NCI-H2081 (cell line): ENCODE measurements around the gene KISS1.
"Not testable (repeated sequence)": the region's sequence is repeated elsewhere in the genome, so short reads cannot be mapped to it uniquely, and the experiment has no call there.

Source experiments
- DNase-seq, 2 experiments: peaks; one replicate each; lab custom pipeline; 2025; lab: John Stamatoyannopoulos, UW

KISS1 gene

DNA sequence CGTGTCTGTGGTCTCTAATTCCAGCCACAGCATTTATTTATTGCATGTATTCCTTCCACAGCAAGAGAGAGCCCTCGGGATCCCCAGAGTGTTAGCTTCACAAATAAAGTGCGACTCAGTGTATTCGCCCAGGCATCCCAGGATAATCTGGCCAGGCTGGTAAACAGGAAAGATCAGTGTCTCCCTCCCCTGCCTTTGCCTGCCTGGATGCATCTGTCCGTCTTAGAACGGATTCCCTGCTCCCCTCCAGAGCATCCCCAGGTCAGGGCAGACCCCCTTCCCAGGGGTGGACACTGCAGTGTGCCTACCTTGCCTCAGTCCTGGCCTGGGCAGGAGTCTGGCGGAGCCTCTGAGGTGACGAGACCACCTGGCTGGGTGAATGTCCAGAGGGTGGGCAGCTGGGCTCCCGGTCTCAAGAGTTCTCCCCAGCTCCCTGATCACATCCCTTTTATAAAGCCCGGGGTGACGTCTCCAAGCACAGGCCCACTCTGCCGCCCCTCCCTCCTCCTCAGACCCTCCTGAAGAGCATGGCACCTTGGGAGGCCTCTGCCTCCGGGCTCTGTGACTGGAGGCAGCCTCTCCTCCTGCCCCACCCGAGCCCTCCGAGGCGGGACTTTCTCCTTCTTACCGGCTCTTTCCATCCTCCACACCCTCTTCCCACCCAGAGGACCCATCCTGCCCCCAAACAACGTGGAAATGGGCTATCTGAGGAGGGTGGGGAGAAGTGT lies at the start of gene KISS1:
KISS1 (minus strand) TSS at position 424 of the 728 bp plus-strand sequence. CDS start 3,615 bp downstream, outside the sequence.
- no peak for DNase-seq

DNA sequence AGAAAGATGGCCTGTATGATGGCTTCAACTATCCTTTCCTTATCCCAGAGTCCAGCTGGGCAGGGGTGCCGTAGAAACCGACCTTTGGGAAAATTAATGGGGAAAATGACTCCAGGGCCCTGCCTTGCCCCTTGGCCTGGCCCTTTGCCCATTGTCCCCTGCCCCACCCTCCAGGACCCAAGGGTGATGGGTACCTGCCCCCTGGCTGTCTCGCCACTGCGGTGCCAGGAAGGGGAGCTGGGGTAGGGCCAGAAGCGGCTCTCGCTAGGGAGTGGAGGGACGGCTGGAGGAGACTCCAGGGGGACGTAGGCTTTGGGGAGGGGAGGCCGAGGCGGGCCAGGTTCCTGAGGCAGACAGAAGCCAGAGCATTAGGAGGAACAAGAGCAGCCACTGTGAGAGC lies 46.6 kb upstream of the KISS1 start:
- no peak for DNase-seq

GRCh38 chr1:204241914-204242313 lies 45.6 kb upstream of the KISS1 start:
- DNase-seq = no peak

DNA sequence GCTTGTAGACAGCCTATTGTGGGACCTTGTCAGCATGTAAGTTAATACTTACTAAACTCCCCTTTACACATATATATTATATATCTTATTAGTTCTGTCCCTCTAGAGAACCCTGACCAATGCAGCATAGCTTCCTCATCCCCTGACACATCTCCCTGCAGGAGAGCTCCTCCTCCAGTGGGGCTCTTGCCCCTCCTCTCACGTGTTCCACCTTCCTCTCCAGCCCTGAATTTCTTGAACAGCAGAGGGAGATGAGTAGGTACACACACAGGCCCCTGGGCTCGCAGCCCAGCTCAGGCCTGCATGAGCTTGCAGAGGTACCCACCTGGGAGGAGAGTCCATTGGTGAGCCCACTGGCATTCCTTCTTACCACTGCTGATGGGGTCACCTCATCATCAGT lies 44.8 kb upstream of the KISS1 start:
- no peak for DNase-seq

DNA sequence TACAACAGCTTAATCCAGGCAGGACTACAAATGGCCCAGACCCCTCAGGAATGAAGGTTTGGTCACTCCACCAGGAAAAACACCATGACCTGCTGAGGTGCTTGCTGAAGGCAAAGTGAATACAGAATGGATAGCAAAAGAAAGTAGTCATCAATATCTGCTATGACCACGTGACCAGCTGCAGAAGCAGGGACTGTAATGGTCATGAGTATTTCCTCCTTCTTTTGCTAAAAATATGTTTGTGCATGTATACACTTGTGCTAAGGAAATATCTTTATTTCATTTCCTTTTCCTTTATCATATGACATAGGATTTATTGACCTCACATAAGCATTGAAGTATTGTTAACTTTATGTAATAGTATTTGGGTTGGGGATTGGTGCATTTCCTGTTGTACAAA lies 43.9 kb upstream of the KISS1 start:
- DNase-seq = no peak

GRCh38 chr1:204239401-204239800 lies 43.1 kb upstream of the KISS1 start:
- DNase-seq = not testable (repeated sequence)

GRCh38 chr1:204238520-204238919 lies 42.2 kb upstream of the KISS1 start:
- not testable (repeated sequence) for DNase-seq

GRCh38 chr1:204237515-204237914 lies 41.2 kb upstream of the KISS1 start:
- DNase-seq = not testable (repeated sequence)

- no peak for DNase-seq
Observed at GRCh38 chr1:204232526-204232925, 36.2 kb upstream of the KISS1 start.

- no peak for DNase-seq
Observed at GRCh38 chr1:204230211-204230610, 33.9 kb upstream of the KISS1 start.

DNA sequence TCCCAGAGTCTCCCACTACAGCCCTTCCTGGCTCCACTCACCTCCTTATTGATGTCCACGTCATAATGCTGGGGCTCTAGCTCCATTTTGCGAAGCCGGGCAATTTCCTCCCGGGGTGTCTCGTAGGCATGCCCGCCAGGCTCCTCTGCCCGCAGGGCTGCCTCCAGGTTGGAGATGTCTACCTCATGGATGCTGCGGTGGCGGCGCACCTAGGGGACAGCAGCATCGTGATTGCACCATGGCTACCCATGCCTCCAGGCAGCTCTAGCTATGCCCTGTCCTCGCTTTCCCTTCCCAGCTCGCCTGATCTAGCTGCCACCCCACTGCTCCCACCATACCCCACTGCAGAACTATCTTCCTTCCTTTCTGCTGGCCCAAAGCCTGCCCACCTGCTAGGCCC lies 32.6 kb upstream of the KISS1 start:
- no peak for DNase-seq

DNA sequence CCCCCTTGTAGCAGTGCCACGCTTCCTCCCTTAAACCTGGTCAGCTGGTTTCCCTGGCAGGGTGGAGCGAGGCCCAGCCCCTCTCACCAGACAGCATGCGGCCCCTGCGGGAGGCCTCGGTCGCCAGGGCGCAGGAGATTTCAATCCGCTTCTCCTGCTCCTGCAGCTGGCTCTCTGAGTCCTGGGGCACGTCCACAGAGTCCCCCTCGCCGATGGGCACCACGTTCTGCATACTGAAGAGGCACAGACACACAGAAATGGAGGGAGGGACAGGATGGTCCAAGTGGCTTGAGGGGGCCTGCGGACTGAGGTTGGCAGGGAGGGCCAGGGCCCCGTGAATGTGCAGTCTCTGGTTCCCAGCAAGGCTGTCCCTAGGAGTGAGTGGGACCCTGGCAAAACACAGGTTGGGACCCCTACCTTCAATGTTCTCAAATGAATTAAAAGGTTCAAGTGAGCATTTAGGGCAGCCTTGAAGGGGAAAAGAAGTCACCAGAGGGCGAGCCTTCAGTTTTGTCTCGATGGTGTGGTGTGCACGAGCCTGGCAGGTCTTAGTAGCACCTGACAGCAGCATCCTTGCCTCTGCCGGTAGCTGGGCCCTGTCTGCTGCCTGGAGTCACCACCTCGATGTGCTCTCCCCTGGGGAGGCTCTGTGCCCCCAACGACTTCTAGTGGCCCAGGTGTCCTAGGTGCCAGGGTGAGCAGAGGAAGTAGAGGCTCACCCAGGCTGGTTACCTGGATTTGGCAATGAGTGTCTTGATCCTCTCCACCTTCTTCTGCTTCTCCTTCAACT lies 31.9 kb upstream of the KISS1 start:
- no peak for DNase-seq

GRCh38 chr1:204227351-204227750 lies 31.1 kb upstream of the KISS1 start:
- DNase-seq = no peak

- no peak for DNase-seq
Observed at GRCh38 chr1:204225841-204226735, 29.8 kb upstream of the KISS1 start.

GRCh38 chr1:204224655-204225054 lies 28.4 kb upstream of the KISS1 start:
- no peak for DNase-seq

DNA sequence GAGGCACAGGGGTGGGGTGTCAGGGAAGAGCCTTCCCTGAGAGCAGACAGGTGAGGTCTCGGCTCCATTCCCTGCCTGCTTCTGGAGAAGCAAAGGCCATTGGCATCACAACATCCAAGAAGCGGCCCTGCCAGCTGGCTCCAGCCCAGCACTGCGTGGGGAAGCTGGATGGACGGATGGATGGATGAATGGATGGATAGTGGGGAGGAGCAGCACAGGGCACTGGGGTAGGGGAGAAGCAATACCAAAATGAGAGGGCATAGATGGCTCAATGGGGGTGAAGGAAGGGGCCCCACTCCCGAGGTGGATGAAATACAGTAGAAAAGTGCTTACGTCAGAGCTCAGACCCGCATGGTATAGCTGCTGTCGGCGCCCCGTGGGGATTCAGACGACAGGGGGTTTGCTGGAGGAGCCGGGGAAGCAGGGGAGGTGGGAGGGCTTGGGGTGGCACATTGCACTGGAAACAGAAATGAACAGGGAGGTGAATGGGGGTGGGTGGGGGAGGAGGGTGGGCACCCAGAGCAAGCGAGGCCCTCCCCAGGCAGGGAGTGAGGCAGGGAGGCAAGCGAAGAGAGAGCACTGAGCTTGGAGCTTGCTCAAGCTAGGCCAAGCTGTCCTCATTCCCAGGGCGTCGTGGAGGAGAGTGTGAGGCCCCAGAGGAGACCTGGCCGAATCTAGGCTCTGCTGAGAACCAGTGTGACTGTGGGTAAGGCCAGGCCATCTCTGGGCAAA lies 27.0 kb upstream of the KISS1 start:
- DNase-seq = no peak

DNA sequence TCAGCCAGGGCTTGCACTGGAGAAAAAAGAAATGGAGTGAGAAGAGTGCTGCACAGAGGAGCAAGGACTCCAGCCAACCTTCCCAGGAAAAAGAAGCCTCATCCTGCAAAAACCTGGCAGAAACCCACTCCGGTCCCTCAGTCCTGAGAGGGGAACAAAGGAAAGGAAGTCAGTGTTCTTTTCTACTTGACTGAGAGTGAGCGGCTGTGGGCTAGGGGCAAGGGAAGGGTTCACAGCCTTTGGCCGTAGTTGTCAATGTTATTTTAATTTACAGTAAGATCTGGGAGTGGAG lies 26.4 kb upstream of the KISS1 start:
- DNase-seq = no peak

- DNase-seq = no peak
Observed at GRCh38 chr1:204222006-204222763, 25.9 kb upstream of the KISS1 start.

GRCh38 chr1:204221271-204221670 lies 25.0 kb upstream of the KISS1 start:
- DNase-seq = no peak

DNA sequence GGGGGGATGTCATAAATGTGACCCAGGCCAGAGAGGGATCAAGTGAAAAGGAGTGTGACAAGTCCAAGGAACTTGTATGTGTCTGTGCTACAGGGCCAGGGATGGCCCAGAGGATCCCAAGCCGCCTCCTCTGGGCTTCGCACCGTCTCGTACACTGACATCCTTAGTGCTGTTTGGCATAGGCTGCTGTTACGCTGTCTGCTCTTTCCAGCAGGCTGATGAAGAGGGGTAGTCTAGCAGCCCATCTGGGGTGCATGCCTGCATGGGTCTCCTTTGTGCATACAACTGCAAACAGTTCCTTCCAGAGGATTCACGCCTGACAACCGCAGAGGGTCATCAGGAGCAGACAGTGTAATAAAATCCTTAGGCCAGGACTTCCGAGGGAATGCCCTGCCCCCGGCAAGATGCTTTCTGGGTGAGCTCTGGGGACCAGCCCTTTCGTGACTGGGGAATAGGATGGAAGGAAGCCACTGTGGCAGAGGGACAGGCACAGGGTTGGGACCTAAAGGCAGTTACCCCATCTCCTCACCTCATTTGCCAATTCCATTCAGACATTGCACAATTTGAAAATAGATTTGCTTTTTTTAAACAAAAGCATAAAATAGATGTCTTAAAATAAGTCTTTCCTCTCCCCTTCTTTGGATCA lies 23.8 kb upstream of the KISS1 start:
- no peak for DNase-seq

DNA sequence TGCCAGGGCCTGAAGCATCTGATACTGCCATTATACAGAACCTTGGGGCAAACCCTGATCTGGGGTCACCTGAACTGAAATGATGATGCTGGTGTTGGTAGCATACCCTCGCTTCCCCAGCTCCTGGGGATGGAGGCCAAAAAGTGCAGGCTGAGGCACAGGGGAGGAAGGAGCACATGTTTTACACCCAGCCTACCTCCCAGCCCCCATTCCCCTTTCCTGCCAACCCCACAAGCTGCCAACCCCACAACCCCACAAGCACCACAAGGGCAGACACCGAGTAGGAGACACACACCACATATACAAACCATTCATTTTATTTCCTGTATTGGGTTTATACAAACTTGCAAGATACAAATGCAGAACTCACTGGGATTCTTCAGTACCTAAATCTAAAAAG lies 22.3 kb upstream of the KISS1 start:
- DNase-seq = no peak
